A549 treated with AZD2906 at 1 μM for 4 hours (cell line): ENCODE measurements around the gene CASTOR2. TPM values are rescaled to one million over a fixed set of nuclear protein-coding genes. Genes with fewer than 3 reads are reported as not detected.

ENCODE experiments used
- total RNA-seq: library from RNA; stranded (reverse); fragments of 200-300 nt; extraction: Qiagen RNA extraction; gene quantifications from 5 replicates; pipeline ENCODE4 v1.2.3, GENCODE V29; 2022

CASTOR2 gene
- total RNA-seq = 3.4 to 4.7 TPM (median 4.4 TPM) in 5 replicates

GRCh38 chr7:74964511-74965119 lies at the start of gene CASTOR2:
Gene CASTOR2, plus strand, starts transcription at chr7:74964705. Its CDS starts 281 bp downstream, at chr7:74964986.

Other genes starting within 250 kb of the CASTOR2 start
- 0.16 to 0.39 TPM (median 0.27 TPM) in 5 replicates for gene NCF1, start 190.7 kb upstream of the CASTOR2 start, total RNA-seq
- gene GTF2IRD2, start 113.1 kb upstream of the CASTOR2 start, total RNA-seq = 4.1 to 8.9 TPM (median 7.2 TPM) in 5 replicates
- gene RCC1L, start 109.1 kb downstream of the CASTOR2 start, total RNA-seq = 60.0 to 70.6 TPM (median 67.6 TPM) in 5 replicates
- gene GTF2IRD2B, start 127.9 kb downstream of the CASTOR2 start, total RNA-seq = 7.9 to 14.5 TPM (median 11.9 TPM) in 5 replicates